H1 (cell line): Measurements from ENCODE around the gene IFT27. TPM values are rescaled to one million over a fixed set of nuclear protein-coding genes. Genes with fewer than 3 reads are reported as not detected.
A peak's percentile ranks its signal among the peaks of the same experiment; 100 is the strongest.

Experiments
- CTCF ChIA-PET: fragments of 300-600 bp; sonication (Branson Sonifier 250); formaldehyde crosslinking; loops from one replicate; lab custom pipeline; 2021; ENCODE audit not compliant: partially characterized antibody; lab: Charles Lee
- POLR2A ChIA-PET: fragments of 300-600 bp; sonication (Branson Sonifier 250); formaldehyde crosslinking; loops from one replicate; lab custom pipeline; 2021; ENCODE audit warnings: inconsistent platforms; ENCODE audit not compliant: partially characterized antibody; lab: Charles Lee
- DNase-seq, 2 experiments: peaks; one replicate each; pipeline versions ENCODE4 v3.0.0 to v3.0.0-alpha.2; 2010 to 2022; ENCODE audit warnings: low spot score in 2 of 2, low read depth in 1 of 2, mixed read lengths in 1 of 2
- FAIRE-seq: peaks from 2 replicates; lab custom pipeline; 2011; peaks lifted over from hg19 to GRCh38; lab: Jason Lieb, UNC
- H2AFZ ChIP-seq: 2 replicates; pipeline ENCODE4 v1.8.1; 2012; ENCODE audit warnings: low read length, inconsistent platforms
- H2AK5ac ChIP-seq: 2 replicates; pipeline ENCODE4 v1.6.1; 2013; ENCODE audit warnings: low read depth, low read length
- H2BK120ac ChIP-seq: replicated peaks from 2 replicates; pipeline ENCODE3; 2013; ENCODE audit warnings: low read depth, low read length, inconsistent platforms
- H2BK12ac ChIP-seq: 2 replicates; pipeline ENCODE4 v1.6.1; 2013; ENCODE audit warnings: low read depth, low read length
- H2BK15ac ChIP-seq: 2 replicates; pipeline ENCODE4 v1.6.1; 2013; ENCODE audit warnings: low read length
- H2BK20ac ChIP-seq: 2 replicates; pipeline ENCODE4 v1.6.1; 2013; ENCODE audit warnings: low read length
- H2BK5ac ChIP-seq: 2 replicates; pipeline ENCODE4 v1.6.1; 2013; ENCODE audit warnings: low read depth, low read length
- H3K14ac ChIP-seq: 2 replicates; pipeline ENCODE4 v1.6.1; 2013; ENCODE audit warnings: inconsistent platforms; ENCODE audit not compliant: insufficient read length
- H3K18ac ChIP-seq: 2 replicates; pipeline ENCODE4 v1.6.1; 2013; ENCODE audit warnings: low read length; ENCODE audit errors: extremely low read depth
- H3K23ac ChIP-seq: 2 replicates; pipeline ENCODE4 v1.6.1; 2013; ENCODE audit warnings: inconsistent platforms; ENCODE audit not compliant: insufficient read length
- H3K23me2 ChIP-seq: 2 replicates; pipeline ENCODE4 v1.6.1; 2013; ENCODE audit warnings: low read depth, low read length
- H3K27ac ChIP-seq: 2 replicates; pipeline ENCODE4 v1.6.1; 2011; ENCODE audit warnings: low read depth, low read length, inconsistent platforms
- H3K27me3 ChIP-seq, 4 experiments: replicated peaks in 1 of 4; 1 replicate in 1 of 4; 2 replicates in 3 of 4; pipeline versions ENCODE4 v1.6.1 to v1.8.1; 2011 to 2013; ENCODE audit warnings: low read length in 3 of 4, mild to moderate bottlenecking in 3 of 4, inconsistent platforms in 2 of 4, mixed read lengths in 2 of 4, moderate library complexity in 1 of 4; ENCODE audit not compliant: control insufficient read depth in 3 of 4, insufficient read depth in 3 of 4; ENCODE audit errors: extremely low read depth in 1 of 4
- H3K36me3 ChIP-seq, 4 experiments: 2 replicates each; pipeline versions ENCODE4 v1.6.1 to v1.8.1; 2011 to 2013; ENCODE audit warnings: mild to moderate bottlenecking in 4 of 4, low read length in 3 of 4, moderate library complexity in 2 of 4, control low read depth in 1 of 4, inconsistent platforms in 1 of 4; ENCODE audit not compliant: insufficient read depth in 4 of 4, control insufficient read depth in 2 of 4
- H3K4ac ChIP-seq: replicated peaks from 2 replicates; pipeline ENCODE3; 2013; ENCODE audit warnings: low read length, low read depth, mixed read lengths, inconsistent platforms; ENCODE audit not compliant: insufficient read length
- H3K4me1 ChIP-seq, 4 experiments: replicated peaks in 1 of 4; 1 replicate in 1 of 4; 2 replicates in 3 of 4; pipeline versions ENCODE4 v1.6.1 to v1.8.1; 2011 to 2013; ENCODE audit warnings: low read length in 3 of 4, inconsistent platforms in 2 of 4, mixed read lengths in 1 of 4; ENCODE audit not compliant: insufficient read depth in 4 of 4, control insufficient read depth in 3 of 4
- H3K4me2 ChIP-seq, 2 experiments: 2 replicates each; pipeline versions ENCODE4 v1.6.1 to v1.8.1; 2011 to 2013; ENCODE audit warnings: low read depth in 2 of 2, low read length in 2 of 2, control low read depth in 1 of 2, inconsistent platforms in 1 of 2, mild to moderate bottlenecking in 1 of 2; ENCODE audit not compliant: insufficient read depth in 1 of 2
- H3K4me3 ChIP-seq, 4 experiments: fragments of 200-600, 300-600 bp in 1 of 4; sonication (generic), shearing (Covaris generic), sonication (Bioruptor Twin) in 1 of 4; 2 replicates each; pipeline versions ENCODE4 v1.5.1 to v1.8.1; 2011 to 2016; ENCODE audit warnings: low read length in 4 of 4, low read depth in 3 of 4, control low read depth in 2 of 4, inconsistent platforms in 2 of 4, mild to moderate bottlenecking in 2 of 4, mixed read lengths in 1 of 4, moderate library complexity in 1 of 4; ENCODE audit not compliant: insufficient read depth in 2 of 4; ENCODE audit errors: extremely low read depth in 1 of 4
- H3K56ac ChIP-seq: replicated peaks from 2 replicates; pipeline ENCODE3; 2013; ENCODE audit warnings: low read depth, mild to moderate bottlenecking, mixed read lengths, low read length, inconsistent platforms; ENCODE audit not compliant: insufficient read length
- H3K79me1 ChIP-seq: 2 replicates; pipeline ENCODE4 v1.6.1; 2013; ENCODE audit warnings: low read depth, low read length, control low read depth
- H3K79me2 ChIP-seq, 2 experiments: 2 replicates each; pipeline versions ENCODE4 v1.6.1 to v1.8.1; 2012 to 2013; ENCODE audit warnings: low read length in 2 of 2, mild to moderate bottlenecking in 2 of 2, inconsistent platforms in 1 of 2; ENCODE audit not compliant: insufficient read depth in 2 of 2, control insufficient read depth in 1 of 2
- H3K9ac ChIP-seq, 4 experiments: replicated peaks in 1 of 4; 1 replicate in 1 of 4; 2 replicates in 3 of 4; pipeline versions ENCODE4 v1.6.1 to v1.8.1; 2011 to 2013; ENCODE audit warnings: low read depth in 3 of 4, low read length in 3 of 4, control low read depth in 2 of 4, mild to moderate bottlenecking in 2 of 4, moderate library complexity in 2 of 4, inconsistent platforms in 1 of 4; ENCODE audit errors: extremely low read depth in 1 of 4
- H3K9me3 ChIP-seq, 2 experiments: 2 replicates each; pipeline versions ENCODE4 v1.6.1 to v1.8.1; 2012 to 2013; ENCODE audit warnings: mild to moderate bottlenecking in 2 of 2, moderate library complexity in 2 of 2, control low read depth in 1 of 2, inconsistent platforms in 1 of 2, low read depth in 1 of 2, low read length in 1 of 2, mixed read lengths in 1 of 2; ENCODE audit not compliant: insufficient read depth in 2 of 2
- H4K20me1 ChIP-seq, 2 experiments: replicated peaks in 1 of 2; 2 replicates each; pipeline versions ENCODE3 to v1.8.1; 2011 to 2013; ENCODE audit warnings: inconsistent platforms in 2 of 2, low read length in 2 of 2, mild to moderate bottlenecking in 1 of 2; ENCODE audit not compliant: insufficient read depth in 2 of 2, control insufficient read depth in 1 of 2
- H4K5ac ChIP-seq: 2 replicates; pipeline ENCODE4 v1.6.1; 2013; ENCODE audit warnings: low read length, low read depth, mixed read lengths, inconsistent platforms; ENCODE audit not compliant: insufficient read length
- H4K8ac ChIP-seq: 2 replicates; pipeline ENCODE4 v1.8.0; 2013; ENCODE audit warnings: mild to moderate bottlenecking, moderate library complexity, low read length, inconsistent platforms; ENCODE audit not compliant: insufficient read depth; ENCODE audit errors: extremely low read depth
- H4K91ac ChIP-seq: replicated peaks from 2 replicates; pipeline ENCODE3; 2013; ENCODE audit warnings: low read length, mixed read lengths, inconsistent platforms; ENCODE audit not compliant: insufficient read length
- CHD1 ChIP-seq: IDR thresholded peaks from 2 replicates; pipeline ENCODE4 v1.6.1; 2012; ENCODE audit warnings: low read depth, low read length, improper control_type of control experiment
- CREB1 ChIP-seq: IDR thresholded peaks from 2 replicates; pipeline ENCODE4 v1.6.1; 2012; ENCODE audit warnings: inconsistent platforms
- CTCF ChIP-seq, 3 experiments: IDR thresholded peaks; 1 replicate in 2 of 3; 2 replicates in 1 of 3; pipeline versions ENCODE4 v1.5.1 to v1.6.1; 2011; ENCODE audit warnings: low read length in 3 of 3, mild to moderate bottlenecking in 3 of 3, inconsistent platforms in 2 of 3, low read depth in 1 of 3, moderate library complexity in 1 of 3; ENCODE audit not compliant: insufficient read depth in 1 of 3; ENCODE audit errors: control extremely low read depth in 1 of 3
- SAP30 ChIP-seq: fragments of 300-600 bp; sonication (generic); IDR thresholded peaks from 2 replicates; pipeline ENCODE4 v1.7.1; 2012; ENCODE audit warnings: low read length, moderate library complexity, mild to moderate bottlenecking, inconsistent platforms; ENCODE audit not compliant: insufficient read depth, insufficient replicate concordance
- SIN3A ChIP-seq, 2 experiments: IDR thresholded peaks in 1 of 2; conservative IDR thresholded peaks in 1 of 2; 2 replicates each; pipeline ENCODE4 v1.6.1; 2011 to 2012; ENCODE audit warnings: low read length in 2 of 2, improper control_type of control experiment in 1 of 2, low read depth in 1 of 2, mild to moderate bottlenecking in 1 of 2
- WGBS, 2 experiments: shearing (Covaris generic) in 1 of 2; methylation state at CpG; one replicate each; pipeline versions ENCODE4 v1.1.6 to v1.1.7; 2013 to 2015; ENCODE audit warnings: low lambda C conversion rate in 2 of 2, mixed read lengths in 2 of 2, inconsistent platforms in 1 of 2, low coverage in 1 of 2, missing lambda C conversion rate in 1 of 2; ENCODE audit not compliant: insufficient replicate concordance in 2 of 2, insufficient coverage in 1 of 2, insufficient read length in 1 of 2; ENCODE audit errors: extremely low coverage in 1 of 2, missing lambda C conversion rate in 1 of 2; 5-methylcytosine and 5-hydroxymethylcytosine counted together
- polyA plus RNA-seq, 7 experiments: library from polyadenylated mRNA; depleted of rRNA in 3 of 7; stranded (reverse) in 5 of 7; unstranded in 2 of 7; fragments of >200 nt in 5 of 7; fragments of 200-250 nt in 2 of 7; gene quantifications; 1 replicate in 5 of 7; 2 replicates in 1 of 7; 4 replicates in 1 of 7; pipeline versions ENCODE4 v1.2.1 to v1.2.3, GENCODE V29; 2011 to 2013; ENCODE audit warnings: missing spikeins in 2 of 7, mixed read lengths in 2 of 7
- total RNA-seq: library from RNA; stranded (reverse); fragmentation: NEBNext Ultra II Directional; extraction: Animal tissue kit (Norgen Biotek cat#: 25700); gene quantifications from 2 replicates; pipeline ENCODE4 v1.2.1, GENCODE V29; 2021

The IFT27 gene
- total and polyA plus RNA-seq, 2 of the 8 experiments (the other 6 are each of a cell fraction or from before 2014, with no cell fraction given), result 36.4 to 46.2 TPM

GRCh38 chr22:36775586-36775963 lies 344 bp downstream of the IFT27 start:
- Histone ChIP-seq H2BK15ac (no peak overlapping the region), H3K56ac (no peak overlapping the region), H2BK5ac (no peak overlapping the region; the same call in 1 of the 2 replicates), H3K4me1 (peaks cover 0 to 4% (median 4%) of the 10 kb centered on the region in 4 experiments; a peak in 6 of 7 replicates), H4K20me1 (peaks cover 2 to 5% of the 10 kb centered on the region in 2 experiments), H3K14ac (no peak overlapping the region), H3K23me2 (peaks cover 6% of the 10 kb centered on the region; the same call in 1 of the 2 replicates), H3K9me3 (peaks cover 3 to 9% of the 10 kb centered on the region in 2 experiments; a peak in 3 of 4 replicates), H2BK120ac (no peak overlapping the region), H4K5ac (no peak overlapping the region), H3K4me2 (peak overlapping the region; percentile 82 to 89), H3K9ac (peak overlapping the region in 3 of 4 experiments; percentile 56 to 86 (median 57); a peak in 6 of 7 replicates), H3K27me3 (peaks cover 0 to 10% (median 7%) of the 10 kb centered on the region in 4 experiments; a peak in 4 of 7 replicates), H3K79me1 (no peaks in the 10 kb centered on the region; the same call in 1 of the 2 replicates), H2BK20ac (no peak overlapping the region), H4K91ac (no peak overlapping the region), H3K4ac (no peak overlapping the region), H2AK5ac (no peak overlapping the region), H3K23ac (no peak overlapping the region), H2BK12ac (no peak overlapping the region), H3K27ac (no peak overlapping the region), H3K4me3 (peak overlapping the region; percentile 80 to 96 (median 85)), H3K79me2 (peaks cover 0 to 6% of the 10 kb centered on the region in 2 experiments; a peak in 2 of 4 replicates), H4K8ac (peak overlapping the region; percentile 5; the same call in 1 of the 2 replicates), H2AFZ (no peak overlapping the region), H3K18ac (0 out of 2 replicates have a peak overlapping the region, but pooled peaks have one; percentile 40), H3K36me3 (no peaks in the 10 kb centered on the region)
- FAIRE-seq, result no peak
- DNase-seq, result peak in 1 of 2 experiments; percentile 61
- TF ChIP-seq SIN3A (conservative IDR thresholded peaks at IDR 0.05 in 1 of 2, IDR thresholded peaks at IDR 0.05 in 1 of 2; ENCODE audit: low read depth in 1 of 2, low read length in 2 of 2) (peak in 1 of 2 experiments; percentile 68; a peak in 1 of 4 replicates), CHD1 (no peak), SAP30 (peak; percentile 49), CTCF (IDR thresholded peaks at IDR 0.05; ENCODE audit: control extremely low read depth in 1 of 3, insufficient read depth in 1 of 3, low read depth in 1 of 3, low read length in 3 of 3) (no peak), CREB1 (no peak)
- POLR2A ChIA-PET, result interaction anchor here (0.7 to 1.2 kb wide), 5 partner anchors 76 to 246 kb away, joined by 3 to 5 read pairs (median 3); partner anchors contain the start of gene EIF3D
- CTCF ChIA-PET, result interaction anchor here (0.6 to 2.3 kb wide), 11 partner anchors 9 to 235 kb away, joined by 3 to 11 read pairs (median 3); no protein-coding TSS in a partner anchor
- 3% methylated on average over 10 of the region's 23 CpGs; no CpG with 5 or more reads in 1 of the 2 experiments for WGBS, 2 experiments
